HCT116 (cell line): Measurements from ENCODE around the gene SFT2D2. TPM values are rescaled to one million over a fixed set of nuclear protein-coding genes. Genes with fewer than 3 reads are reported as not detected.

ENCODE experiments used
- ATAC-seq: fragments of 200-7000 bp; cut with Tn5 transposase; 2 replicates; pipeline ENCODE4 v1.9.1; 2020; ENCODE audit warnings: mild to moderate bottlenecking, moderate library complexity
- BruUV-seq: library from RNA; stranded (reverse); fragments of 400-500 nt; replicated peaks from 2 replicates; lab custom pipeline; 2021; lab: Mats Ljungman, UMichigan
- CTCF ChIA-PET: fragments of 300-600 bp; sonication (Branson Sonifier 250); formaldehyde crosslinking; loops from one replicate; lab custom pipeline; 2021; ENCODE audit warnings: antibody characterized with exemption; lab: Charles Lee
- POLR2A ChIA-PET: fragments of 300-600, 350-600 bp; sonication (Branson Sonifier 250); formaldehyde crosslinking; loops from one replicate; lab custom pipeline; 2021; ENCODE audit warnings: antibody characterized with exemption; lab: Charles Lee
- RAD21 ChIA-PET, 2 experiments: fragments of 300-600 bp; sonication (Branson Sonifier 250); formaldehyde crosslinking; loops; one replicate each; lab custom pipeline; 2023; ENCODE audit warnings: low total read pairs in 2 of 2; ENCODE audit not compliant: uncharacterized antibody in 2 of 2, unreplicated experiment in 2 of 2, low non-redundant PET in 1 of 2; lab: Charles Lee
- DNase-seq: peaks from one replicate; pipeline ENCODE4 v3.0.0-alpha.2; 2010; ENCODE audit warnings: low read depth, low spot score
- H2AFZ ChIP-seq: fragments of 200-600 bp; shearing (Covaris generic), sonication (generic); 2 replicates; pipeline ENCODE4 v1.6.1; 2017; ENCODE audit warnings: low read depth, mixed run types, mixed read lengths, antibody characterized with exemption, low read length; ENCODE audit not compliant: poor library complexity, severe bottlenecking
- H3K27ac ChIP-seq: 2 replicates; pipeline ENCODE4 v1.5.1; 2012; ENCODE audit warnings: low read depth, low read length
- H3K27me3 ChIP-seq: fragments of 200-600 bp; sonication (generic); 2 replicates; pipeline ENCODE4 v1.6.1; 2016; ENCODE audit warnings: mixed run types, low read length, mixed read lengths; ENCODE audit not compliant: insufficient read depth
- H3K36me3 ChIP-seq, 2 experiments: fragments of 200-500 bp in 1 of 2; fragments of 200-600 bp in 1 of 2; sonication (Bioruptor generic) in 1 of 2; sonication (generic) in 1 of 2; 2 replicates each; pipeline versions ENCODE4 v1.5.1 to v1.6.1; 2014 to 2016; ENCODE audit warnings: low read length in 2 of 2, inconsistent platforms in 1 of 2, mixed read lengths in 1 of 2, mixed run types in 1 of 2; ENCODE audit not compliant: insufficient read depth in 2 of 2, control insufficient read depth in 1 of 2
- H3K4me1 ChIP-seq, 2 experiments: fragments of 200-600 bp in 1 of 2; sonication (generic) in 1 of 2; 2 replicates each; pipeline versions ENCODE4 v1.5.1 to v1.6.1; 2012 to 2017; ENCODE audit warnings: low read length in 2 of 2, inconsistent platforms in 1 of 2, mild to moderate bottlenecking in 1 of 2, mixed read lengths in 1 of 2, mixed run types in 1 of 2, moderate library complexity in 1 of 2; ENCODE audit not compliant: insufficient read depth in 2 of 2, control insufficient read depth in 1 of 2
- H3K4me2 ChIP-seq: fragments of 200-600 bp; sonication (generic); 2 replicates; pipeline ENCODE4 v1.6.1; 2017; ENCODE audit warnings: mixed run types, low read length, mixed read lengths
- H3K4me3 ChIP-seq, 2 experiments: fragments of 200-600 bp in 1 of 2; sonication (generic) in 1 of 2; replicated peaks in 1 of 2; 2 replicates each; pipeline ENCODE4 v1.5.1; 2011 to 2016; ENCODE audit warnings: low read length in 2 of 2, control low read depth in 1 of 2, low read depth in 1 of 2, mild to moderate bottlenecking in 1 of 2, mixed read lengths in 1 of 2, mixed run types in 1 of 2
- H3K79me2 ChIP-seq: fragments of 200-600 bp; sonication (generic); 2 replicates; pipeline ENCODE4 v1.6.1; 2017; ENCODE audit warnings: mild to moderate bottlenecking, mixed run types, low read length, moderate library complexity, mixed read lengths; ENCODE audit not compliant: insufficient read depth
- H3K9ac ChIP-seq: fragments of 200-600 bp; sonication (generic); 2 replicates; pipeline ENCODE4 v1.6.1; 2016; ENCODE audit warnings: low read length, mixed read lengths
- H3K9me2 ChIP-seq: fragments of 200-600 bp; sonication (generic), shearing (Covaris generic); 2 replicates; pipeline ENCODE4 v1.6.1; 2017; ENCODE audit warnings: mixed run types, mild to moderate bottlenecking, moderate library complexity; ENCODE audit not compliant: insufficient read depth
- H3K9me3 ChIP-seq, 2 experiments: fragments of 200-500 bp in 1 of 2; fragments of 200-600 bp in 1 of 2; sonication (Bioruptor generic) in 1 of 2; sonication (generic) in 1 of 2; 2 replicates each; pipeline ENCODE4 v1.6.1; 2014 to 2017; ENCODE audit warnings: low read length in 2 of 2, mixed read lengths in 2 of 2, inconsistent platforms in 1 of 2, low read depth in 1 of 2, mild to moderate bottlenecking in 1 of 2, mixed run types in 1 of 2, moderate library complexity in 1 of 2; ENCODE audit not compliant: control insufficient read depth in 1 of 2, insufficient read depth in 1 of 2
- H4K20me1 ChIP-seq: fragments of 200-600 bp; sonication (generic), shearing (Covaris generic); 2 replicates; pipeline ENCODE4 v1.6.1; 2017; ENCODE audit warnings: mixed run types, mild to moderate bottlenecking, moderate library complexity; ENCODE audit not compliant: insufficient read depth
- CBX3 ChIP-seq: IDR thresholded peaks from 2 replicates; pipeline ENCODE4 v1.6.1; 2012; ENCODE audit warnings: low read depth
- CEBPB ChIP-seq: IDR thresholded peaks from 2 replicates; pipeline ENCODE4 v1.6.1; 2012; ENCODE audit warnings: low read depth
- EGR1 ChIP-seq: IDR thresholded peaks from 2 replicates; pipeline ENCODE4 v1.6.1; 2012; ENCODE audit warnings: low read depth
- EZH2 ChIP-seq: fragments of 200-600 bp; sonication (generic); IDR thresholded peaks from 2 replicates; pipeline ENCODE4 v1.6.1; 2017; ENCODE audit warnings: antibody characterized with exemption, mixed run types
- EZH2phosphoT487 ChIP-seq: fragments of 200-600 bp; IDR thresholded peaks from 2 replicates; pipeline ENCODE4 v1.6.1; 2018; ENCODE audit warnings: antibody characterized with exemption, borderline replicate concordance
- FOSL1 ChIP-seq: IDR thresholded peaks from 2 replicates; pipeline ENCODE4 v1.6.1; 2012; ENCODE audit warnings: low read depth
- POLR2A ChIP-seq: IDR thresholded peaks from 2 replicates; pipeline ENCODE4 v1.7.0; 2011; ENCODE audit warnings: borderline replicate concordance; ENCODE audit not compliant: insufficient read depth, insufficient read length; ENCODE audit errors: extremely low read depth
- RAD21 ChIP-seq: IDR thresholded peaks from 2 replicates; pipeline ENCODE4 v1.6.1; 2012; ENCODE audit warnings: low read depth, mild to moderate bottlenecking
- SRF ChIP-seq: IDR thresholded peaks from 2 replicates; pipeline ENCODE4 v1.6.1; 2012; ENCODE audit warnings: low read depth
- YY1 ChIP-seq: IDR thresholded peaks from 2 replicates; pipeline ENCODE4 v1.6.1; 2011; ENCODE audit warnings: low read length, low read depth, moderate library complexity, mild to moderate bottlenecking; ENCODE audit not compliant: insufficient replicate concordance; ENCODE audit errors: extremely low read depth
- ZBTB33 ChIP-seq: IDR thresholded peaks from 2 replicates; pipeline ENCODE4 v1.6.1; 2011; ENCODE audit warnings: mild to moderate bottlenecking, low read length, moderate library complexity; ENCODE audit not compliant: insufficient replicate concordance; ENCODE audit errors: extremely low read depth
- ZFX ChIP-seq: fragments of 450-650 bp; IDR thresholded peaks from 2 replicates; pipeline ENCODE4 v1.6.1; 2017
- ZNF274 ChIP-seq: fragments of 200-500 bp; sonication (Bioruptor generic); IDR thresholded peaks from 2 replicates; pipeline ENCODE4 v1.6.1; 2014; ENCODE audit warnings: mild to moderate bottlenecking, low read depth, low read length, inconsistent platforms
- intact Hi-C: fragments of 100-400 bp; cut with micrococcal nuclease; formaldehyde crosslinking; loops from 2 replicates; pipeline ENCODE4 v1.10.0; 2022
- total RNA-seq: library from RNA; stranded (reverse); gene quantifications from one replicate; pipeline ENCODE4 v1.2.1, GENCODE V29; 2021; ENCODE audit not compliant: unreplicated experiment

Gene SFT2D2
- total RNA-seq, 1 experiment from 2014 or later: 57.5 TPM

- H3K9me2 ChIP-seq: no peaks in the 10 kb centered on the region
Measured at GRCh38 chr1:168300626-168301025, 74.8 kb downstream of the SFT2D2 start.

More at GRCh38 chr1:168300626-168301025, 74.8 kb downstream of the SFT2D2 start:
- ChIA-PET CTCF (no interaction called here), POLR2A (no interaction called here)
- DNase-seq (no peak), ATAC-seq (no peak)
- no peaks in the 10 kb centered on the region for H3K79me2 ChIP-seq
- H3K36me3 ChIP-seq: no peaks in the 10 kb centered on the region
- H3K4me1 ChIP-seq: peaks cover 19 to 35% of the 10 kb centered on the region in 2 experiments
- no peak overlapping the region for H3K4me2 ChIP-seq
- no peak overlapping the region for H2AFZ ChIP-seq
- TF ChIP-seq RAD21: no peak
- no peak for TF ChIP-seq ZFX
- TF ChIP-seq ZNF274: no peak
- no peak for TF ChIP-seq CEBPB
- TF ChIP-seq ZBTB33: no peak
- no peak for TF ChIP-seq YY1
- no peak for TF ChIP-seq EGR1
- no peak for TF ChIP-seq EZH2
- no peak for TF ChIP-seq SRF
- TF ChIP-seq CBX3: no peak
- no peak for TF ChIP-seq EZH2phosphoT487
- no peak for TF ChIP-seq FOSL1
- no peak for TF ChIP-seq POLR2A
- TF ChIP-seq, all 23 proteins: peak for 0
- H3K4me3 ChIP-seq: no peak overlapping the region
- RAD21 ChIA-PET: no interaction called here
- H3K27me3 ChIP-seq: no peaks in the 10 kb centered on the region
- no TSS peak for BruUV-seq
- H3K27ac ChIP-seq: no peak overlapping the region
- no peaks in the 10 kb centered on the region for H3K9me3 ChIP-seq
- intact Hi-C loops: no loop called here
- no peak overlapping the region for H3K9ac ChIP-seq
- no peaks in the 10 kb centered on the region for H4K20me1 ChIP-seq
